NCI-H2107 treated with DMSO at 0.1 percent for 48 hours (cell line): Measurements from ENCODE around the gene NCOA4.
"Not testable (repeated sequence)": the region's sequence is repeated elsewhere in the genome, so short reads cannot be mapped to it uniquely, and the experiment has no call there.

Source experiments
- DNase-seq: peaks from one replicate; lab custom pipeline; 2025; ENCODE audit not compliant: unreplicated experiment; lab: John Stamatoyannopoulos, UW

The NCOA4 gene

GRCh38 chr10:46052791-46053375 is 22.5 kb upstream of the NCOA4 start:
- DNase-seq: no peak

GRCh38 chr10:46052057-46052790 is 21.8 kb upstream of the NCOA4 start:
- no peak for DNase-seq

- no peak for DNase-seq
These were observed 20.7 kb upstream of the NCOA4 start for GRCh38 chr10:46050941-46051623.

GRCh38 chr10:46049497-46049831 is 19.0 kb upstream of the NCOA4 start:
- DNase-seq: not testable (repeated sequence)

GRCh38 chr10:46048152-46048551 is 17.7 kb upstream of the NCOA4 start:
- no peak for DNase-seq

GRCh38 chr10:46046261-46046660 is 15.8 kb upstream of the NCOA4 start, which contains the start of gene MSMB:
Gene MSMB (minus strand): TSS chr10:46046269. CDS start chr10:46046237, 32 bp downstream.
- DNase-seq: no peak

- DNase-seq: no peak
These were observed 12.1 kb upstream of the NCOA4 start for GRCh38 chr10:46042527-46042926.

GRCh38 chr10:46040004-46040403 is 9.6 kb upstream of the NCOA4 start:
- DNase-seq: no peak

- DNase-seq: no peak
These were observed 6.8 kb upstream of the NCOA4 start for GRCh38 chr10:46037107-46037825.

GRCh38 chr10:46035923-46036849 is 5.8 kb upstream of the NCOA4 start:
- DNase-seq: no peak

GRCh38 chr10:46033602-46034011 is 3.2 kb upstream of the NCOA4 start:
- no peak for DNase-seq

- no peak for DNase-seq
These were observed 1.5 kb upstream of the NCOA4 start for GRCh38 chr10:46031648-46032532.

GRCh38 chr10:46029461-46030030 is 877 bp downstream of the NCOA4 start:
- DNase-seq: no peak

- peak; percentile 3 for DNase-seq
These were observed 1.6 kb downstream of the NCOA4 start for GRCh38 chr10:46028584-46029460.

- DNase-seq: no peak
These were observed 4.3 kb downstream of the NCOA4 start for GRCh38 chr10:46026106-46026505.

GRCh38 chr10:46025406-46025805 is 5.0 kb downstream of the NCOA4 start:
- DNase-seq: no peak

- no peak for DNase-seq
These were observed 5.5 kb downstream of the NCOA4 start for GRCh38 chr10:46024948-46025347.

- DNase-seq: no peak
These were observed 7.3 kb downstream of the NCOA4 start for GRCh38 chr10:46022978-46023702.
